Measurements from ENCODE around the gene GJA9. TPM values are rescaled to one million over a fixed set of nuclear protein-coding genes. Genes with fewer than 3 reads are reported as not detected.
"Not testable (repeated sequence)": the region's sequence is repeated elsewhere in the genome, so short reads cannot be mapped to it uniquely, and the experiment has no call there.

GJA9 gene
- not detected for total RNA-seq
- long read RNA-seq, partial matches to known transcripts: 0 of 1 reads
- long read RNA-seq, other reads (novel, unspliced or antisense): 0 of 1 reads

DNA sequence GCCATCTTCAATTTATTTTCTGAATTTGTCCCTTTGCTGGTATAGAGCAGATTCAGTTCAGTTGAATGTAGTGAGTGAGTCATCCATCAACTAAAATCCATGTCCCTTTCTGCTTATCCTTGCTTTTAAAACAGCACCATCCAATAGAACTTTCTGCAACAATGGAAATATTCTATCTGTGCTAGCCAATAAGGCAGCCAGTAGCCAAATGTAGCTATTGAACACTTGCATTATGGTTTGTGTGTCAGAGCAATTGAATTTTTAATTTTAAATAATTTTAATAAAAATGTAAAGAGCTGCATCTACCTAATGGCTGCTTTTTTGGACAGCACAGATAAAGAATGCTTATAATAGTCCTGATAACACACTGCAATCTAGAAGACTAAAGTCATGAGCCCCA is at the start of gene GJA9:
TSS of gene GJA9 (minus strand) at position 101 of the 400 bp plus-strand sequence. CDS start 5,489 bp downstream, outside the sequence.
- intact Hi-C loops (cut with DNase I): no loop called here
- no peak for DNase-seq (ENCODE audit: low spot score)

DNA sequence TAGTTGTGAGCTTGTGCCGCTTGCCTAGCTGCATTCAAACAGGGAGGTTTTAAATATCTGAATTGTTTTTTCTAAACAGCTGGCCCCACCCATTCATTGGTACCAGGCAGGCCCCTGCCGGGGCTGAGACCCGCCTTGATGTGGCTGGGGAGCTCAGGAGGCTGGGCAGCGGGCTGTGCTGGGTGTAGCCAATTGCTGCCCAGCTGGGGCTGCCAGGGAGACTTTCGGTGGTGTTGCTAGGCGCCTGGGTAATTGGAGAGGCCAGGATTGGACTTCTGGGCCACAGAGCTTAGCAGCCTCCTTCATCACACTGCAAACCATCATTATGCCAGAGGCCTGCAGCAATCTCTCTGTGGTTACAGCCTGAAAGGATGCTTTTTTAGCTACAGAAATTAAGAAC is 48.1 kb upstream of the GJA9 start:
- DNase-seq (ENCODE audit: low spot score): no peak

DNA sequence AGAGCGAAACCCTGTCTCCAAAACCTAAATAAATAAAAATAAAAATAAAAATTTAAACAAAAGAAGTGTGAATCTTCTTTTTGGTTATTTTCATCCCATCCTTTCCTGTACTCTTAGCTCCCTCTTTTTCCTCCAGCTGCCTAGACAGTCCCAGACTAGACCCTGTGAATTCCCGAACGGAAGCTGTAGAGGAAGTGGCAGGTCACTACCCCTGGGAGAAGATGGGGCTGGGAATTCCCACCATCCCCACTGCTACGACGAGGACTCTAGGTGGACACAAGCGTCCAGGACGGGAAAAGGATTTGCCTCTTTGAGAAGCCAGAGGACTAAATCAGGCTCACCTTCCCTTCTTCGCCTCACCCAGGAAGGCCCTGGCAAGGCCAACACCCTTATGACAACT is 47.7 kb upstream of the GJA9 start:
- DNase-seq (ENCODE audit: low spot score): no peak
- intact Hi-C loops (cut with DNase I): no loop called here

More for the DNA sequence above, 48.1 kb upstream of the GJA9 start:
- intact Hi-C loops (cut with DNase I): no loop called here

DNA sequence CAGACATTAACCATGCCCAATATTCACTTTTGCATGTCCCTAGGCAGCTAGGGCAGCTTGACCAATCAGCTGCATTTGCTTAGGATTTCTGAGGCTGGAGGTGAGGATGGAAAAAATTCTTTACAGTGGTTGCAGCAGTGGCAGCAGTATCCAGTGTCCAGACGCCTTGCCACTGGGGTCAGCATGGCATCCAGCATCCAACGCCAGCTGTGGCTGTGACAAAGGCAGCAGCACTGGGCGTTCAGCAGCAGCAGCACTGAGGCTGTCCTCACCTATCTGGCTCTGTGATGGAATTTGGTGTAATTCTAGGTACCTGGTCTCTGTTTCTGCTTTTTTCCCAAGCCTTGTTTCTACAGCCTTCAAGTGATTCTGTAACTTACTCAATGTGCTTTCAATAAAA is 44.7 kb upstream of the GJA9 start:
- DNase-seq (ENCODE audit: low spot score): no peak
- intact Hi-C loops (cut with DNase I): no loop called here

DNA sequence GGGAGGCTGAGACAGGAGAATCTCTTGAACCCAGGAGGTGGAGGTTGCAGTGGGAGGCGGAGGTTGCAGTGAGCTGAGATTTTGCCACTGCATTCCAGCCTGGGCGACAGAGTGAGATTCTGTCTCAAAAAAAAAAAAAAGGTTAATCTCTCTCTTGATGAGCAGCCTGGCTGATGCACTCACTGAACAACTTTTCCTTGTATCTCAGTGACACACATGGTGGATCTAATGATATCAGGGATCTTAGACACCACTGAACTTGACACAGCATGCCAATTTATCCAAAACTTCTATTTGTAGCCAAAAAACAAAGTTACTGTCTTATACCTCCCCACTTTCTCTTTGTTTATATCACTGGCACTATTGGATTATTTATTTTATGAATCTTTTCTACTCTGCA is 44.0 kb upstream of the GJA9 start:
- intact Hi-C loops (cut with DNase I): no loop called here
- no peak for DNase-seq (ENCODE audit: low spot score)

DNA sequence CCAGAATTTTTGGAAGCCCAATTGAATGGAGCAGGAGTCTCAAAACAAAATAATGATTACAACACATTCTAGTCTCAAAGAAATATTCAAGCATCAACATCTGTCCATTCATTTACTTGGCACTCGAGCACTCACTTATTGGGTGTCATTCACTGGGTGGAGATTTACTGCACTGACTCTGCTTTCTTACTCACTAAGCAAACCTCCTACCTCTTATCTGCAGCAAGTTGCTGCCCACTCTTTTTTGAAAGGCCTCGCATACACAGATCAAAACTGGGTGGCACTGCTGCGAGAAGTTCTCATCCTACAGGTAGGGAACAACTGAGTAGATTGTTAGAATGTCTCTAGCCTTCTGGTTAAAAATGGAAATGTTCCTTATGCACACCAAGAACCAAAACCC is 42.2 kb upstream of the GJA9 start:
- DNase-seq (ENCODE audit: low spot score): no peak
- intact Hi-C loops (cut with DNase I): no loop called here

DNA sequence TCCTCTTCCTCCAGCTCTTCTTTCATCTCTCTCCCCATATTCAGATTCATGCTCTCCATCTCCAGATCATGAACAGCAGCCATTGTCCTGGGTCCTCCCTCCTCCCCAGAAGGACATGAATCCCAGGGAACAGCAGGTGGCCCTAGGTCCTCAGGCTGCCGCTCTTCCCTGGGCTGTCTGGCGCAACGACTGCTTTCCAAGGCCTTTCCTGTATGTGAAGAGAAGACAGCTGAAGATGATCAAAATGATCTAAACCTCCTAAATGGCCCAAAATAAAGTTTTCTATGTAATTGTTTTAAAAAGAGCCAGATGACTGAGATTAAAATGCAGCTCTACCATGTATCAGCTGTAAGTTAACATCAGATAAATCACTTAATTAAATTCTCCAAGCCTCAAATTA is 37.7 kb upstream of the GJA9 start:
- intact Hi-C loops (cut with DNase I): no loop called here
- no peak for DNase-seq (ENCODE audit: low spot score)

DNA sequence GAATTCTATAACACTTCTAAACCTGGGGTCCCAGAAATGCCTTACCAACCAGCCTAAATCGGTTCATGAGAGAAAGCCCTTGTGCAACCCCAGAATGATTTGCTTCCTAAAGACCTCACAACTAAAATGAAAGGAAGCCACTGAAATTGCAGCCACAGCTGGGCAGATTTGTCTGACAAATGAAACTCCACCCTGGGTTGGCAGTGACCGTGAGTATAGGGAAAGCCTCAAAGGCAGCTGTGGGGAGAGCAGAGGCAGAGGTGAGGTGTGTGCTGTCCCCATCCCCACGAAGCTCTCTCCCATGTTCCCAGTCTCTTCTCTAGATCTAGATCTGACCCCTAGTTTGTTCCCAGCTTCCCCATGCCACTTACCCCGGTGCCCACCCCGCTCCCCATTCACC is 37.2 kb upstream of the GJA9 start:
- no peak for DNase-seq (ENCODE audit: low spot score)
- intact Hi-C loops (cut with DNase I): no loop called here

DNA sequence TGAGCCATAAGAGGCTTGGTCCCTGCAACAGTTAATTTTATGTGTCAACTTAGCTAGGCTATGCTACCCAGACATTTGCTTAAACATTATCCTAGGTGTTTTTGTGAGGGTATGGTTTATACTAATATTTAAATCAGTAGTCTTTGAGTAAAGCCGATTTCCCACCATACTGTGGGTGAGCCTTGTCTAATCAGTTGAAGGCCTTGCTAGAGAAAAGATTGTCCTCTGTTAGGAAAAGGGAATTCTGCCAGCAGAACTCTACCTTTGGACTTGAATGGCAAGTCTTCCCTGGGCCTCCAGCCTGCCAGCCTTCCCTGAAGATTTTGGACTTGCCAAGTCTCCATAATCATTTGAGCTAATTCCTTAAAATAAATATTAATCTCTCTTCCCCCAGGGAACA is 36.4 kb upstream of the GJA9 start:
- intact Hi-C loops (cut with DNase I): no loop called here

DNA sequence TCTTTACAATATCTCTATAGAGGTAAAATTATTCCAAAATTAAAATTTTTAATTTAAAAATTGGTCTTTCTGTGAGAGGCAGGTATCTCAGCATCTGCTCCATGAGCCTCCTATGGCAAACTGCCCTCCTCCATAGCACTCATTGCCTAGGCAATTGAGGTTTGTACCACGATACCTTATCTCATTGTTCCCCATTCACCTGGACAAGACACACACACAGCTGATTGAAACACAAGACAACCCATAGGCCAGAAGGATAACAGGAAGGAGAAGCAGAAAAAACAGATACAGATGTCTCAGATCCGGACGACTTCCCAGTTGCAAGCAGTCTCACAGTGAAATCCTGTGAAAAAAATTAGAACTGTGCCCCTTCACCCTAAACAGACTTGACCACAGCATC is 36.0 kb upstream of the GJA9 start:
- intact Hi-C loops (cut with DNase I): no loop called here
- no peak for DNase-seq (ENCODE audit: low spot score)

More for the DNA sequence above, 36.4 kb upstream of the GJA9 start:
- no peak for DNase-seq (ENCODE audit: low spot score)

DNA sequence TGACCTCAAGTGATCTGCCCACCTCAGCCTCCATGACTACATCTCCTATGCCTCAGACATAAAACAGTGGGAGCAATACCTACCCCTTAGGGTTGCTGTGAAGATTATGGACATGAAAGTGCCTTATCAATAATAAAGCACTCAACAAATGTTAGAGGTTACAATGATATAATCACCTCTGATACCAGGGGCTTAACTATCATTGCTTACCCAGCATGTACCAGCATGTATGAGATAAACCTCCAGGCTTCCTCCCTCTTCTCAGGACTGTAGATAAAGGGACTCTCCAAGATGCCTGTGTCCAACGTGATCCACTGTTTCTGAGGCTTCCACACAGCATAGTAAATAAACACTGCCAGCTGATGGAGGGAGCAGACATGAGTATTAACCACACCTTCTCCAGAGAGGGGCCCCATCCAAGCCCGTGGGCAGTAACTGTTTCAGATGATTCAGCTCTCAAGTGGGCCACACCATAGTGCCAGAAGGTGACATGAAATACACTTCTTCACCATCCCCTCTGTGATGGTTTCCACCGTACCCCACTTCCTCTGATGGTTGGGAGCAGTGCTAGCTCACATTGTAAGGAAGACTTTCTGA is 34.1 kb upstream of the GJA9 start:
- intact Hi-C loops (cut with DNase I): no loop called here
- no peak for DNase-seq (ENCODE audit: low spot score)

DNA sequence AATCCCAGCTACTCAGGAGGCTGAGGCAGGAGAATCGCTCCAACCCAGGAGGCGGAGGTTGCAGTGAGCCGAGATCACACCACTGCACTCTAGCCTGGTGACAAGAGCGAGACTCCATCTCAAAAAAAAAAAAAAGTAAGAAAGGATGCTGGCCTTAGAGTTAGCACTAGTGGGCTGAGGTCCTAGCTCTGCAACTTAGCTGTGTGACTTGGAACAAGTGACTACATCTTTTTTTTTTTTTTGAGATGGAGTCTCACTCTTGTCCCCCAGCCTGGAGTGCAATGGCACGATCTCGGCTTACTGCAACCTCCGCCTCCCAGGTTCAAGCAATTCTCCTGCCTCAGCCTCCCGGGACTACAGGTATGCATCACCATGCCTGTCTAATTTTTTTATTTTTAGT is 33.5 kb upstream of the GJA9 start:
- DNase-seq (ENCODE audit: low spot score); intact Hi-C loops (cut with DNase I): not testable (repeated sequence)

DNA sequence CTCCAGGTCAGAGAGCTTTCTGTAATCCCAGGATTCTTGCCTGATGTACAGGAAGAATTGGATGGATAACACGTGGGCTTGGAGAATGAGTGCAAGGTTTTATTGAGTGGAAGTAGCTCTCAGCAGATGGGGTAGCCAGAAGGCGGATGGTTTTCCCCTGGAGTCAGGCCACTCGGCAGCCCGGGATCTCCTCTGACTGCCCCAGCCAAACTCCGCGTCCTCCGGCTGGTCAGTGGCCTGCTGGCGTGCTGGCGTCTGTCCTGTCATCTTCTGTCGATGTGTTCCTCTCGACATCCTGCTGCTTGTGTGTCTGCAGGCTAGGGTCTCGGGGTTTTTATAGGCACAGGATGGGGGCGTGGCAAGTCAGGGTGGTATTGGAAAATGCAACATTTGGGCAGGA is 27.4 kb upstream of the GJA9 start:
- intact Hi-C loops (cut with DNase I): no loop called here
- no peak for DNase-seq (ENCODE audit: low spot score)

DNA sequence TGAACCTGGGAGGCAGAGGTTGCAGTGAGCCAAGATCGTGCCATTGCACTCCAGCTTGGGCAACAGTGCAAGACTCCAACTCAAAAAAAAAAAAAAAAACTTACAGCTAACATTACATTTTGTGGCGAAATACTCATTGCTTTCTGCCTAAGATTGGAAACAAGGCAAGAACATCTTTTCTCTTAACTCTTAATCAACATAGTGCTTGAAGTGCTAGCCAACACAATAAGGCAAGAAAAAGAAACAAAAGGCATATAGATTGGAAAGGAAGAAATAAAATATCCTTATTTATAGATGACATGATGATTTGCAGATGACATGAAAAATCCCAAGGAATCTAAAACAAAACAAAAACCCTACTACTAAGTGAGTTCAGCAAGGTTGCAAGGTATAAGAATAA is 24.6 kb upstream of the GJA9 start:
- DNase-seq (ENCODE audit: low spot score): no peak
- intact Hi-C loops (cut with DNase I): no loop called here

DNA sequence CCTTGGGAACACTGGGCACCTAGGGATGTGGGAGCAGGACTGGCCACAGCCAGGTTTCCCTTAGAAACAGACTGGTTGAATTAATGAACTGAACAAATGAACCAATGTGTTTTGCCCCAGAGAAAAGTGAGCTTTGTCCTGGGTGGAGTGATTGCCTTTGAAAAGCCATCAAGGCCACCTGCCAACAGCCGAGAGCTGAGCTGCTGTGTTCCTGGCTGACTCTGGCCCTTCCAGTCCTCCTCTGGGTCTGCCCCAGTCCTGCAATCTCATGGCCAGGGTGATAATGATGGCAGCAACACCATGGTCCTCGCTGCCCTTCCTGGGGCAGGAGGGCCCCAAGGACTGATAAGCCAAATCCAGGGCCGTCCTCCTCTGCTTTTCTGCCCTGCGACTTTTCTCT is 18.2 kb upstream of the GJA9 start:
- intact Hi-C loops (cut with DNase I): no loop called here
- no peak for DNase-seq (ENCODE audit: low spot score)

DNA sequence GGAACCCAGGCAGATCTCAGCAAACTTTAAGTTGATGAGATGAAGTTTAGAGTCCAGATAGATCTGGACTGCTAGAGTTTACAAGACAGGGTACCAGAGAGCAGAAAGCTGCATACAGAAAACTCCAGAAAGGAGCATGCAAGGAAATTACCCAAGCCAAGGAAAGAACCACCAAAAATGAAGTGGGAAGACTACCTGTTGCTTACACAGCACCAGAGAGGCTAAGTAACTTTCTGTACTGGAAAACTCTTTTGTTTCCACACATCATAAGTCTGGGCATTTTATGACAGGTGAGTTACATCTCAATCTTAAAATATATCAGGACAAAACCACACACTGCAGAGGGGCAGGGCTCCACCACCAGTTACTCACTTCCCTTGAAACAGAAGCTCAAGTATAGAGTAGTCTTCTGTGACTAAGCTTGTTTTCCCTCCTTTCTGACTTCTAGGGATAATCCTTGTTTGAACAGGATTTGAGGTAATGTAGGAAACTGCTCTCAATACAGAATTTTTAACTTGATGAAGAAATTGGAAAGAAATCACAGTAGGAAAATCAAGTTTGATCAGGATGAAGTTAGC is 17.4 kb upstream of the GJA9 start:
- DNase-seq (ENCODE audit: low spot score): no peak
- intact Hi-C loops (cut with DNase I): no loop called here

DNA sequence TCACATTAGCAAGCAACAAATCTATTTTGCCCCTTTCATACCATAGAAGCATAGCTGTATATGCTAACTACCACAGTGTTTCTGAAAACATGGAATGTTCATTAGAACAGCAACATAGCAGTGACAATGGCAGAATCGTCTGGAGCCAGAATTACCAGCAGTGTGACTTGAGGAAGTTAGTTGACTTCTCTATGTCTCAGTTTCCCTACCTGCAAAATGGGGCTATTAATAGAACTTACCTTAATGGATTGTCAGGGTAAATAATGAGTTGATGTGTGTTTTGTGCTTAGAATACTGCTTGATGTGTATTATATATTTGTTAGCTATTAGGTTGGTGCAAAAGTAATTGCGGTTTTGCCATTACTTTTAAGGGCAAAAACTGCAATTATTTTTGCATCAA is 14.8 kb upstream of the GJA9 start:
- DNase-seq (ENCODE audit: low spot score): no peak
- intact Hi-C loops (cut with DNase I): no loop called here

DNA sequence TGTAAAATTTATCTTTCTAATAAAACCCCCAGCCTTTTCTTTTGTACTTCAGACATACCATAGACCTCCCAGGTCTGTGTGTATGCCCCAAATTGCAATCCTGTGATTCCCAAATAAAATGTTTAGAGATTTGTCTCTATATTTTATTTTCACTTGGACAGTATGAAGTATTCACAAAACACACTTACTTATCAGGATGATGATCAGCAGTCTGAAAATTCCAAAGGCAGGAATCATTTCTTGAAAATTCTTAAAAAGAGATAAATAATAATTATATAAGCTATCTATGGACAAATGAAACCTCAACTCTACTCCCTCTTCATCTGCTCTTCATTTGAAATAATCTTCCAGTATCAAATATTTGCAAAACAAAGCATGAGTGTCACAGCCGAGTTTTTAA is 11.6 kb upstream of the GJA9 start:
- intact Hi-C loops (cut with DNase I): no loop called here
- DNase-seq (ENCODE audit: low spot score): no peak

DNA sequence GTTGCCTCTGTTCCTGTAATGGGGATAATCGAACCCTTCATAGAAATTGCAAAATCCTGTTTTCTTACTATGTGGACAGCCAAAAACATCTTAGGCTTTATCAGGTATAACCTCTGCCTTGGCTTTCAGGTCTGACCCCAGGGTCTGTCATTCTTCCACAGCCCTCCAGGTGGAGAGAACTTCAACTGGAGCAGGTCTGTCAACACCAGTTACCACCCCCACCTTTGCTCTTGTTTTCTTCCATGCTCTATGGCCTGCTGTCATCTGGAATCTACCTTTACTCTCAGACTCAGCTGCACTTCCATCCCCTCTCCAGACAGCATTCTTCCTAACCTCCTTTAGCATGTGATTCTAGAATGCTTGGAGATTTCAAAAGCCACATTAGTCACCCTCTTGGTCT is 10.4 kb upstream of the GJA9 start:
- DNase-seq (ENCODE audit: low spot score): no peak
- intact Hi-C loops (cut with DNase I): no loop called here

DNA sequence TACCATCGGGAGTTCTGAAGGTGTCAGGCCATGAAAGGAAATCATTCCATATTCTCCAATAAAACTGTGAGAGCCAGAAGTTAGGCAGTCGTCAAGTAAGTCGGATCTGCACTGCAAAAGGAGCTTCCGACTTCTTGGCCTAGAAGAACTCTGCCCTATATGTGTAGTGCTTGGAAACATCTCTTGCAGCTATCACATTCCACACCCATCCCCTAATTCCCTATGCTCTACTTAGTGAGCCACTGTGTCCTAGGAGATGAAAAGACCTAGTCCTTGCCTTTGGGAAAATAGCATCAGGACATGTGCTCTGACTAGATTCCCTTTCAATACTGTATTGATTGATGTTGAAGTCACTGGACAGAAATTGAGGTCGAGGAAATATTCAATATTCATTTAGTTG is 8.2 kb upstream of the GJA9 start:
- intact Hi-C loops (cut with DNase I): no loop called here
- no peak for DNase-seq (ENCODE audit: low spot score)

DNA sequence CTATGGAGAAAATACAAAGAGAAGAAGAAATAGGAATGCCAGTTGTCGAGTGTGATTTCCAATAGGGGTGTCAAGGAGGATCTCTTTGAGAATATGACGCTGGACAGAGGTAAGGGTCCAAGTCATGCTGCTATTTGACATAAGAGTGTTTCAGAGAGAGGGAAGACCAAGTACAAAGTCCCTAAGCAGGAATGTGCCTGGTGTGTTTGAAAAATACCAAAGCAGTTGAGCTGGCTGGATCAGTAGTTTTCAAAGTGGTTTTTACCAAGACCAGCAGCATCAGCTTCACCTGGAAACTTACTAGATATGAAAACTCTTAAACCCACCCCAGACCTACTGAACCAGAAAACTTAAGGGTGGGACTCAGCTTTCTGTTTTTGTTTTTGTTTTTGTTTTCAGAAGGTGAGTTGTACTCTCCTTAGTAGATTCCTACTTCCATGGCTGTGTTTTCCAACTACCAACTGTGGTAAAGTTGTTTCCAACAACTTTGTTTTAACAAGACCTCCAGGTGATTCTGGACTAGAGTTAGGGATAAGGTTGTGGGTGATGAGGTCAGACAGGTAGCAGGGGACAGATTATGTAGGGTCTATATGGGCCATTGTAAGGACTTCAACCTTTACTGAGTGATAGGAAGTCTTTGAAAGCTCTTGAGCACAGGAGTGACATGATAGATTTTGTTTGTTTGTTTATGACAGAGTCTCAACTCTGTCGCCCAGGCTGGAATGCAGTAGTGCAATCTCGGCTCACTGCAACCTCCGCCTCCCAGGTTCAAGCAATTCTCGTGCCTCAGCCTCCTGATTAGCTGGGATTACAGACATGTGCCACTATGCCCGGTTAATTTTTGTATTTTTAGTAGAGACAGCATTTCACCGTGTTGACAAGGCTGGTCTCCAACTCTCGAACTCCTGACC is 7.3 kb upstream of the GJA9 start:
- DNase-seq (ENCODE audit: low spot score): no peak
- intact Hi-C loops (cut with DNase I): no loop called here
